Right hindlimb (tissue), 1 donor: ENCODE results near the gene NAA38.
A peak's percentile ranks its signal among the peaks of the same experiment; 100 is the strongest.
"Not testable (repeated sequence)": the region's sequence is repeated elsewhere in the genome, so short reads cannot be mapped to it uniquely, and the experiment has no call there.

ENCODE experiments used
- DNase-seq: peaks from one replicate; pipeline ENCODE4 v3.0.0-alpha.2; 2018

NAA38 gene

GRCh38 chr17:7881276-7882054 is 24.1 kb upstream of the NAA38 start:
- peak; percentile 61 for DNase-seq

- no peak for DNase-seq
Observed at GRCh38 chr17:7880076-7880868, 22.9 kb upstream of the NAA38 start.

- DNase-seq = no peak
Observed at GRCh38 chr17:7878234-7878633, 20.9 kb upstream of the NAA38 start.

- no peak for DNase-seq
Observed at GRCh38 chr17:7875804-7876370, 18.5 kb upstream of the NAA38 start.

- no peak for DNase-seq
Observed at GRCh38 chr17:7873051-7873450, 15.7 kb upstream of the NAA38 start.

GRCh38 chr17:7867881-7868329 is 10.5 kb upstream of the NAA38 start:
- no peak for DNase-seq

- DNase-seq = no peak
Observed at GRCh38 chr17:7864995-7865650, 7.8 kb upstream of the NAA38 start.

GRCh38 chr17:7864384-7864783 is 7.0 kb upstream of the NAA38 start:
- not testable (repeated sequence) for DNase-seq

GRCh38 chr17:7862692-7863437 is 5.5 kb upstream of the NAA38 start:
- peak; percentile 67 for DNase-seq

- no peak for DNase-seq
Observed at GRCh38 chr17:7859028-7859427, 1.7 kb upstream of the NAA38 start.

- DNase-seq = peak; percentile 60
Observed at GRCh38 chr17:7858522-7858810, 1.1 kb upstream of the NAA38 start.

- DNase-seq = peak; percentile 93
Observed at GRCh38 chr17:7857713-7858521, 558 bp upstream of the NAA38 start, which contains the start of gene CYB5D1. Gene CYB5D1 (plus strand): TSS chr17:7858003. CDS start chr17:7858135, 132 bp downstream.

- DNase-seq = peak; percentile 81
Observed at GRCh38 chr17:7856011-7856810, 1.1 kb downstream of the NAA38 start.

- peak; percentile 43 for DNase-seq
Observed at GRCh38 chr17:7855660-7856010, 1.7 kb downstream of the NAA38 start.

- DNase-seq = peak; percentile 61
Observed at GRCh38 chr17:7854851-7855659, 2.3 kb downstream of the NAA38 start, which contains the start of gene TMEM88. Gene TMEM88 (plus strand): TSS chr17:7855066. CDS start chr17:7855075, 9 bp downstream.

- DNase-seq = no peak
Observed at GRCh38 chr17:7854078-7854777, 3.1 kb downstream of the NAA38 start.

GRCh38 chr17:7853691-7854038 is 3.7 kb downstream of the NAA38 start:
- DNase-seq = no peak

- DNase-seq = no peak
Observed at GRCh38 chr17:7852919-7853690, 4.3 kb downstream of the NAA38 start.
